CD8-positive, alpha-beta memory T cell (primary cell): Measurements from ENCODE around the gene HEPN1. TPM values are rescaled to one million over a fixed set of nuclear protein-coding genes. Genes with fewer than 3 reads are reported as not detected.

Experiments used
- CTCF ChIA-PET: fragments of 350-600 bp; sonication (Branson Sonifier 250); formaldehyde crosslinking; loops from one replicate; lab custom pipeline; 2021; ENCODE audit warnings: antibody characterized with exemption; lab: Charles Lee
- POLR2A ChIA-PET: fragments of 350-600 bp; sonication (Branson Sonifier 250); formaldehyde crosslinking; loops from one replicate; lab custom pipeline; 2021; ENCODE audit warnings: antibody characterized with exemption; lab: Charles Lee
- DNase-seq, 5 donors: peaks; one replicate each; pipeline versions ENCODE4 v3.0.0 to v3.0.0-alpha.2; 2020 to 2022; ENCODE audit warnings: mixed read lengths in 1 of 5
- H3K27ac ChIP-seq: one replicate; pipeline ENCODE4 v1.7.0; 2013; ENCODE audit warnings: low read depth, mild to moderate bottlenecking, low read length, moderate library complexity
- H3K27me3 ChIP-seq: 2 replicates; pipeline ENCODE4 v1.7.0; 2013; ENCODE audit warnings: low read length, mild to moderate bottlenecking; ENCODE audit not compliant: insufficient read depth, poor library complexity, severe bottlenecking
- H3K36me3 ChIP-seq: 2 replicates; pipeline ENCODE4 v1.7.0; 2013; ENCODE audit warnings: mild to moderate bottlenecking, low read length, moderate library complexity; ENCODE audit not compliant: insufficient read depth
- H3K4me1 ChIP-seq: 2 replicates; pipeline ENCODE4 v1.7.0; 2013; ENCODE audit warnings: mild to moderate bottlenecking, low read length, moderate library complexity; ENCODE audit not compliant: insufficient read depth
- H3K4me3 ChIP-seq: 2 replicates; pipeline ENCODE4 v1.7.0; 2013; ENCODE audit warnings: mild to moderate bottlenecking, low read length
- H3K9me3 ChIP-seq: 2 replicates; pipeline ENCODE4 v1.7.0; 2013; ENCODE audit warnings: mild to moderate bottlenecking, low read length
- H3K27ac Mint-ChIP-seq, 8 donors: one replicate each; pipeline ENCODE4 v1.8.0; 2020 to 2021; ENCODE audit warnings: mixed read lengths in 8 of 8, mild to moderate bottlenecking in 6 of 8, inconsistent platforms in 3 of 8, moderate library complexity in 3 of 8
- H3K27me3 Mint-ChIP-seq, 2 donors: one replicate each; pipeline ENCODE4 v1.8.0; 2020 to 2021; ENCODE audit warnings: mixed read lengths in 2 of 2, mild to moderate bottlenecking in 1 of 2, moderate library complexity in 1 of 2
- H3K36me3 Mint-ChIP-seq, 3 donors: one replicate each; pipeline ENCODE4 v1.8.0; 2020 to 2021; ENCODE audit warnings: mixed read lengths in 3 of 3, inconsistent platforms in 1 of 3, mild to moderate bottlenecking in 1 of 3
- H3K4me1 Mint-ChIP-seq, 3 donors: one replicate each; pipeline ENCODE4 v1.8.0; 2020 to 2021; ENCODE audit warnings: mixed read lengths in 3 of 3, inconsistent platforms in 1 of 3, mild to moderate bottlenecking in 1 of 3
- H3K4me3 Mint-ChIP-seq, 7 donors: one replicate each; pipeline ENCODE4 v1.8.0; 2020 to 2021; ENCODE audit warnings: mixed read lengths in 7 of 7, mild to moderate bottlenecking in 6 of 7, moderate library complexity in 4 of 7, inconsistent platforms in 2 of 7
- H3K9me3 Mint-ChIP-seq, 5 donors: one replicate each; pipeline ENCODE4 v1.8.0; 2020 to 2022; ENCODE audit warnings: mixed read lengths in 5 of 5, mild to moderate bottlenecking in 3 of 5, moderate library complexity in 2 of 5, inconsistent platforms in 1 of 5
- polyA plus RNA-seq: library from polyadenylated mRNA; unstranded; fragments of 300-500 nt; fragmentation: Illumina TruSeq; gene quantifications from one replicate; pipeline ENCODE4 v1.2.3, GENCODE V29; 2021
- total RNA-seq, 2 experiments: library from RNA; stranded (reverse); gene quantifications; one replicate each; pipeline ENCODE4 v1.2.3, GENCODE V29; 2021

The HEPN1 gene
- total and polyA plus RNA-seq, 3 experiments from 2014 or later = not detected

DNA sequence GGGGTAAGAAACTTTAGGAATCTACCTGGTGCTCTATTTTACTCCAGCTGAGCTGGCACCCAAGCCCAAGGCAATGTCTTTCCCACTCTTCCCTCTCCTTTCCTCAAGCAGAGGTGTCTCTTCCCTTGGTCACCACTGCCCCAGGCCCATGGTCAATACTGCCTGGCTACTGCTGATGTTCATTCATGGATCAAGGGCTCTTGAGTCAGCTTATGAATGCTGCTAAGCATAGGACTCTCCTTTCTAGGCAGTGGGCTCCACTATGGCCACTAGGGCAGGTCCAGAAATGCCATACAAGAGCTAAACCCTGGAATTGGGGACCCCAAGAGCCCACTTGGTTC is 2.7 kb upstream of the HEPN1 start:
- Histone ChIP-seq H3K36me3 (no peaks in the 10 kb centered on the region), H3K27ac (no peak overlapping the region), H3K9me3 (no peaks in the 10 kb centered on the region), H3K27me3 (no peaks in the 10 kb centered on the region), H3K4me1 (peaks cover 9% of the 10 kb centered on the region), H3K4me3 (no peak overlapping the region)
- CTCF ChIA-PET = interaction anchor here (1.0 to 1.1 kb wide), 2 partner anchors 8 to 224 kb away, joined by 3 read pairs; no protein-coding TSS in a partner anchor
- DNase-seq = no peak
- H3K4me1 Mint-ChIP-seq = peaks cover 4 to 5% (median 4%) of the 10 kb centered on the region in 3 donors
- POLR2A ChIA-PET = no interaction called here
- H3K9me3 Mint-ChIP-seq = peaks cover 0 to 12% (median 10%) of the 10 kb centered on the region in 5 donors
- no peak overlapping the region for H3K4me3 Mint-ChIP-seq
- H3K27ac Mint-ChIP-seq = peak overlapping the region in 1 of 8 donors; percentile 24
- peaks cover 0 to 14% (median 3%) of the 10 kb centered on the region in 3 donors for H3K36me3 Mint-ChIP-seq
- H3K27me3 Mint-ChIP-seq = peaks cover 8 to 12% of the 10 kb centered on the region in 2 donors

DNA sequence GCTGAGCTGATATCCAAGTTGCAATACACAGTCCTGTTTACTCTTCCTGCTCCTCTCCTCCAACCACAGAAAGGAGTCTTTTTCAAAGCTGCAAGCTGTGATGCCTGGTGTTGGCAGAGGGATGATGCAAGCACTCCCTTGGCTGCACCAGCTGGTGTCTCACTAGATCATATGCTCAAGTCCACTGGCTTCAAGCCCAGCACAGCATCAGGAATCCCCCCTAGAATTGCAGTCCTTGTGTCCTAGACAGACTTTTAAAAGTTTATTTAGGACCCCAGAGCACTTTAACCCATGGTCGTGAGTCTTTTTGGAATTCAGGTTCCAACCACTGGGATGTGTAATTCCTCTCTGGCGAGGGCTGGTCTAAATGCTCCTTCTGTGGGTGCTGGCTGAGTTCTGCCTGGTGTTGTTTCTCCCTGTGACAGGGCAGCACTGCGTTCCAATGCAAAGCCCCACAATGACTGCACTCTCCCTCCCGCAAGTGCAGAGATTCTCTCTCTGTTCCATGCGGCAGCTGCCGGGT is 1.9 kb upstream of the HEPN1 start:
- Histone ChIP-seq H3K27ac (no peak overlapping the region), H3K9me3 (no peaks in the 10 kb centered on the region), H3K4me3 (no peak overlapping the region), H3K36me3 (no peaks in the 10 kb centered on the region), H3K27me3 (no peaks in the 10 kb centered on the region), H3K4me1 (peaks cover 12% of the 10 kb centered on the region)
- H3K36me3 Mint-ChIP-seq = peaks cover 0 to 6% (median 0%) of the 10 kb centered on the region in 3 donors
- CTCF ChIA-PET = interaction anchor here (1.0 to 1.1 kb wide), 2 partner anchors 9 to 223 kb away, joined by 3 read pairs; no protein-coding TSS in a partner anchor
- H3K4me3 Mint-ChIP-seq = no peak overlapping the region
- H3K27me3 Mint-ChIP-seq = peaks cover 4 to 8% of the 10 kb centered on the region in 2 donors
- DNase-seq = no peak
- H3K4me1 Mint-ChIP-seq = peaks cover 4 to 9% (median 6%) of the 10 kb centered on the region in 3 donors
- H3K27ac Mint-ChIP-seq = no peak overlapping the region
- POLR2A ChIA-PET = no interaction called here
- H3K9me3 Mint-ChIP-seq = peaks cover 0 to 5% (median 4%) of the 10 kb centered on the region in 5 donors

DNA sequence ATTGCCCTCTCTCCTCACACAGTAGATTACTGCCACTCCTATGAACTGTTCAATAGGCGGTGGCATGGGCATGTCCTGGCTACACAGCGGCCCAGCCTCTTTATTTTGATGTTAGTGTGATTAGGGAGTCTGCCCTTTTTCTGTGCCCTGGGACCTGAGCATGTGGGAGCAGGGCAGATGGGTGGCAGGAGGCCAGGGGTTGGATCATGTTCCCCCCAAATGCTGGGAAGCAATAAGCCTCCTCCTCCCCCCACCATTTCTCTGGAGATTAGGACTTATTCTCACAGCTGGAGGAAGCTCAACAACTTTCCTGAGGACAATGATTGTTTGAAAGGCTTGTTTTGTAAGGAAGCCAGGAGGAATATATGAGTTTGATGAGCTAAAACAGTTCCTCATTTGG is 848 bp downstream of the HEPN1 start:
- no peak overlapping the region for H3K27ac ChIP-seq
- Mint-ChIP-seq H3K4me3 (peak overlapping the region in 3 of 7 donors; percentile 7 to 45 (median 33)), H3K36me3 (no peaks in the 10 kb centered on the region), H3K27me3 (peaks cover 0 to 9% of the 10 kb centered on the region in 2 donors), H3K4me1 (peaks cover 17 to 22% (median 21%) of the 10 kb centered on the region in 3 donors), H3K27ac (no peak overlapping the region), H3K9me3 (peaks cover 0 to 1% (median 0%) of the 10 kb centered on the region in 5 donors)
- no peak overlapping the region for H3K4me3 ChIP-seq
- peaks cover 29% of the 10 kb centered on the region for H3K4me1 ChIP-seq
- no peak for DNase-seq
- CTCF ChIA-PET = interaction anchor here (0.8 to 2.9 kb wide), 5 partner anchors 9 to 194 kb away, joined by 3 to 21 read pairs (median 3); no protein-coding TSS in a partner anchor
- H3K36me3 ChIP-seq = no peaks in the 10 kb centered on the region
- POLR2A ChIA-PET = interaction anchor here (0.5 to 1.6 kb wide), 3 partner anchors 34 to 251 kb away, joined by 3 to 7 read pairs (median 3); partner anchors contain the start of gene CCDC15
- no peaks in the 10 kb centered on the region for H3K27me3 ChIP-seq
- no peaks in the 10 kb centered on the region for H3K9me3 ChIP-seq

GRCh38 chr11:124920356-124920755 is 1.3 kb downstream of the HEPN1 start:
- Histone ChIP-seq H3K27me3 (no peaks in the 10 kb centered on the region), H3K36me3 (no peaks in the 10 kb centered on the region), H3K4me1 (peaks cover 29% of the 10 kb centered on the region), H3K4me3 (peak overlapping the region; percentile 33), H3K27ac (no peak overlapping the region), H3K9me3 (no peaks in the 10 kb centered on the region)
- H3K4me3 Mint-ChIP-seq = peak overlapping the region; percentile 77 to 89 (median 82)
- H3K27ac Mint-ChIP-seq = peak overlapping the region in 2 of 8 donors; percentile 67 to 77
- ChIA-PET POLR2A (interaction anchor here (0.6 to 1.6 kb wide), 3 partner anchors 33 to 298 kb away, joined by 3 to 7 read pairs (median 3); partner anchors contain the start of gene CCDC15), CTCF (interaction anchor here (0.8 to 2.9 kb wide), 4 partner anchors 9 to 193 kb away, joined by 3 to 21 read pairs (median 4); no protein-coding TSS in a partner anchor)
- H3K27me3 Mint-ChIP-seq = peaks cover 0 to 9% of the 10 kb centered on the region in 2 donors
- H3K4me1 Mint-ChIP-seq = peaks cover 17 to 22% (median 21%) of the 10 kb centered on the region in 3 donors
- DNase-seq = no peak
- H3K36me3 Mint-ChIP-seq = no peaks in the 10 kb centered on the region
- peaks cover 0 to 1% (median 0%) of the 10 kb centered on the region in 5 donors for H3K9me3 Mint-ChIP-seq

GRCh38 chr11:124920870-124921609 is 2.0 kb downstream of the HEPN1 start:
- no peaks in the 10 kb centered on the region for H3K27me3 ChIP-seq
- no peaks in the 10 kb centered on the region for H3K36me3 ChIP-seq
- Mint-ChIP-seq H3K4me1 (peaks cover 17 to 22% (median 21%) of the 10 kb centered on the region in 3 donors), H3K9me3 (peaks cover 0 to 1% (median 0%) of the 10 kb centered on the region in 5 donors), H3K27me3 (peaks cover 0 to 9% of the 10 kb centered on the region in 2 donors), H3K36me3 (no peaks in the 10 kb centered on the region), H3K4me3 (peak overlapping the region; percentile 77 to 89 (median 82)), H3K27ac (peak overlapping the region in 7 of 8 donors; percentile 28 to 77 (median 58))
- CTCF ChIA-PET = interaction anchor here (1.1 to 2.9 kb wide), 2 partner anchors 10 to 44 kb away, joined by 4 to 21 read pairs; no protein-coding TSS in a partner anchor
- POLR2A ChIA-PET = interaction anchor here (0.6 to 1.6 kb wide), 2 partner anchors 33 to 299 kb away, joined by 3 to 7 read pairs; partner anchors contain the start of gene CCDC15
- peaks cover 29% of the 10 kb centered on the region for H3K4me1 ChIP-seq
- DNase-seq = peak; percentile 57 to 89 (median 77)
- H3K9me3 ChIP-seq = no peaks in the 10 kb centered on the region
- H3K27ac ChIP-seq = no peak overlapping the region
- H3K4me3 ChIP-seq = peak overlapping the region; percentile 33

DNA sequence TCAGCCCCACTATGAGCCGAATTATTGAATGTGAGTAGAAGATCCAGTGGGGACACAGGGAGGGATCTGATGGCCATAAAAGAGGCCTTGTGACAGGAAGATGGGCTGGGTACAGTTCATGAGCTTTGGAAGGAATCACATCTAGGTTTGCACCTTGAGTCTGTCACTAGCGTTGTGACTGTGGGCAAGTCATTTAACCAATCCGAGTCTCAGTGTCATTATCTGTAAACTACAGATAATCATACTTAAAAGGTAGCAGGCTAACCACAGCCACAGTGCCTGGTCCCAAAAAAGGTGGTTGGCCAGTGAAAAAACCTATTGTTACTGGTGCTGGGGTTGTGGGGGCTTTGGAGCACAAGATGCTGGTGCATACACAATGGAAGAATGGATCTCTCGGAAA is 3.8 kb downstream of the HEPN1 start:
- H3K36me3 Mint-ChIP-seq = no peaks in the 10 kb centered on the region
- H3K36me3 ChIP-seq = no peaks in the 10 kb centered on the region
- H3K27ac Mint-ChIP-seq = peak overlapping the region in 2 of 8 donors; percentile 7 to 57
- no peak overlapping the region for H3K27ac ChIP-seq
- H3K27me3 Mint-ChIP-seq = peaks cover 0 to 5% of the 10 kb centered on the region in 2 donors
- ChIA-PET POLR2A (no interaction called here), CTCF (no interaction called here)
- no peak overlapping the region for H3K4me3 ChIP-seq
- no peaks in the 10 kb centered on the region for H3K9me3 ChIP-seq
- no peaks in the 10 kb centered on the region for H3K27me3 ChIP-seq
- H3K4me1 Mint-ChIP-seq = peaks cover 17 to 22% (median 21%) of the 10 kb centered on the region in 3 donors
- peaks cover 29% of the 10 kb centered on the region for H3K4me1 ChIP-seq
- DNase-seq = no peak
- peak overlapping the region in 4 of 7 donors; percentile 10 to 78 (median 32) for H3K4me3 Mint-ChIP-seq
- peaks cover 0 to 1% (median 0%) of the 10 kb centered on the region in 5 donors for H3K9me3 Mint-ChIP-seq

DNA sequence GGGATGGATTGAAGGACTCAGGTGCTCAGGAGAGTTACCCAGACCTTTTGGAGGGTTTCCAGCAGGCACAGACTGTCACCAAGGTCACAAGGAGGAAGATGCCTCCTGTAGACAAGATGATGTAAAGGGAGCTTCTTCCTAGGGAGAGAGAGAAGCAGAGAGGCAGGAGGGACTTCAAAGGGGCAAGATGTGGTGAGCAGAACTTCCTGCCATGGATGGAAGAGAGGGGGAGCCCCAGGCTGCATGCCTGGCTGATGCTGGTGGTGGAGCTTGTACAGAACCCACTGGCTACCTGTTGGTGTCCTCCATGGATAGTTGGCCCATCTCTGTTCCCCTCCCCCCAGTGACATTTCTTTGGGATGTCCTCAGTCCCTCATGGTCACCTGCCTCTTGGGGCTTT is 4.2 kb downstream of the HEPN1 start:
- POLR2A ChIA-PET = no interaction called here
- DNase-seq = peak in 1 of 5 donors; percentile 38
- Histone ChIP-seq H3K36me3 (no peaks in the 10 kb centered on the region), H3K27ac (no peak overlapping the region), H3K27me3 (no peaks in the 10 kb centered on the region), H3K4me1 (peaks cover 29% of the 10 kb centered on the region), H3K9me3 (no peaks in the 10 kb centered on the region), H3K4me3 (no peak overlapping the region)
- peaks cover 3 to 5% of the 10 kb centered on the region in 2 donors for H3K27me3 Mint-ChIP-seq
- peak overlapping the region in 3 of 8 donors; percentile 7 to 75 (median 57) for H3K27ac Mint-ChIP-seq
- H3K4me3 Mint-ChIP-seq = peak overlapping the region in 3 of 7 donors; percentile 10 to 78 (median 44)
- CTCF ChIA-PET = no interaction called here
- no peaks in the 10 kb centered on the region for H3K36me3 Mint-ChIP-seq
- peaks cover 0 to 1% (median 0%) of the 10 kb centered on the region in 5 donors for H3K9me3 Mint-ChIP-seq
- H3K4me1 Mint-ChIP-seq = peaks cover 17 to 22% (median 21%) of the 10 kb centered on the region in 3 donors
